ENCODE results near the gene SPATC1L. TPM values are rescaled to one million over a fixed set of nuclear protein-coding genes. Genes with fewer than 3 reads are reported as not detected.

SPATC1L gene
- total and polyA plus RNA-seq, 8 donors, result 5.0 to 17.7 (median 12.8) TPM

DNA sequence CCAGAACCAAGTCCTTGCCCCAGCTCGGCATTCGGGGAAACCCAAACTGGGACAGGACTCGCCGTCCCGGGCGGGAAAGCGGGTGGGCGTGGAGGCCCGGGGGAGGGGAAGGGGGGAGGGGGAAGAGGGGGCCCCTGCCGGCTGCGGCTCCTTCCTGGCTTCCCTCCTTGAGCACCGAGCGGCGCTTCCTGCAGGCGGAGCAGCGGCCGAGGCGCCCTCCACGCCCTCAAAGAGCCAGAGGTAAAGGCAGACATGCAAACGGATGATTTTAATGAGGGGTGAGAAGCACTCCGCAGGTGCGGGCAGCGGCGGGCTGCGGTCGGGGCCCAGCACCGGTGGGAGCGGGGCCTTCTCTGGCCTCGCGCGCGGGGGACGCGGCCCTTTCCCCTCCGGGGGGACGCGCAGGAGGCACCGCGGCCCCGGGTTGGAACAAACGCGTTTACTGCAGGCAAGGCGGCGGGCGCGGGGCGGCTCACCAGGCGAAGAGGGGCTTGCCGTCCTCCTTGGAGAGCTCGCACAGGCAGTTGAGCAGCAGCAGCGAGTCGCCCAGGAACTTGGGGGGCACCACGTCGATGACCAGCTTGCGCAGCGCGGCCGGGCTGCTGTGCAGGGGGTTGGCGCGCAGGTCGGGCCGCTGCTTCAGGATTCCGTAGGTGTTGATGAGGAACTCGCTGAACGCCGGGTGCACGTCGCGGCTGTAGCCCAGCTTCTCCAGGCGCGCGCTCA is 23.2 kb downstream of the SPATC1L start:
- peaks cover 0 to 7% of the 10 kb centered on the region in 2 donors for H3K9me3 ChIP-seq
- peaks cover 0 to 10% of the 10 kb centered on the region in 2 donors for H3K36me3 ChIP-seq
- H3K4me3 ChIP-seq, result no peak overlapping the region
- peak in 1 of 4 donors; percentile 78 for DNase-seq
- no peaks in the 10 kb centered on the region for H3K27me3 ChIP-seq
- no peak for ATAC-seq
- intact Hi-C loops (cut with DNase I), result no loop called here
- no peaks in the 10 kb centered on the region for H3K4me1 ChIP-seq
- H3K27ac ChIP-seq, result no peak overlapping the region
- TF ChIP-seq, protein P1, sequence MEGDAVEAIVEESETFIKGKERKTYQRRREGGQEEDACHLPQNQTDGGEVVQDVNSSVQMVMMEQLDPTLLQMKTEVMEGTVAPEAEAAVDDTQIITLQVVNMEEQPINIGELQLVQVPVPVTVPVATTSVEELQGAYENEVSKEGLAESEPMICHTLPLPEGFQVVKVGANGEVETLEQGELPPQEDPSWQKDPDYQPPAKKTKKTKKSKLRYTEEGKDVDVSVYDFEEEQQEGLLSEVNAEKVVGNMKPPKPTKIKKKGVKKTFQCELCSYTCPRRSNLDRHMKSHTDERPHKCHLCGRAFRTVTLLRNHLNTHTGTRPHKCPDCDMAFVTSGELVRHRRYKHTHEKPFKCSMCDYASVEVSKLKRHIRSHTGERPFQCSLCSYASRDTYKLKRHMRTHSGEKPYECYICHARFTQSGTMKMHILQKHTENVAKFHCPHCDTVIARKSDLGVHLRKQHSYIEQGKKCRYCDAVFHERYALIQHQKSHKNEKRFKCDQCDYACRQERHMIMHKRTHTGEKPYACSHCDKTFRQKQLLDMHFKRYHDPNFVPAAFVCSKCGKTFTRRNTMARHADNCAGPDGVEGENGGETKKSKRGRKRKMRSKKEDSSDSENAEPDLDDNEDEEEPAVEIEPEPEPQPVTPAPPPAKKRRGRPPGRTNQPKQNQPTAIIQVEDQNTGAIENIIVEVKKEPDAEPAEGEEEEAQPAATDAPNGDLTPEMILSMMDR (IDR thresholded peaks at IDR 0.05), result no peak

DNA sequence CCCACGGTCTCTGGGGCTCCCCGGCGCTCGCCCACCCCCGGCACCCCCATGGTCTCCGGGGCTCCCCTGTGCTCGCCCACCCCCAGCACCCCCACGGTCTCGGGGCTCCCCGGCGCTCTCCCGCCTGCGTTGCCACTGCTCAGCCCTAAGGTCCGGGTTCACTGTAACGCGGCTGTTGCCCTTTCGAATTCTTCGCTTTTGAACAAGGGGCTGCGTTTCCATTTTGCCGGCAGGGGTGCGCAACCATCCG is 23.7 kb downstream of the SPATC1L start:
- DNase-seq (peak in 1 of 4 donors; percentile 55), ATAC-seq (no peak)
- Histone ChIP-seq H3K9me3 (peaks cover 0 to 7% of the 10 kb centered on the region in 2 donors), H3K36me3 (peaks cover 0 to 10% of the 10 kb centered on the region in 2 donors), H3K4me1 (no peaks in the 10 kb centered on the region), H3K4me3 (no peak overlapping the region), H3K27ac (no peak overlapping the region), H3K27me3 (no peaks in the 10 kb centered on the region)
- intact Hi-C loops (cut with DNase I), result no loop called here
- TF ChIP-seq, protein P1 (IDR thresholded peaks at IDR 0.05), result no peak

DNA sequence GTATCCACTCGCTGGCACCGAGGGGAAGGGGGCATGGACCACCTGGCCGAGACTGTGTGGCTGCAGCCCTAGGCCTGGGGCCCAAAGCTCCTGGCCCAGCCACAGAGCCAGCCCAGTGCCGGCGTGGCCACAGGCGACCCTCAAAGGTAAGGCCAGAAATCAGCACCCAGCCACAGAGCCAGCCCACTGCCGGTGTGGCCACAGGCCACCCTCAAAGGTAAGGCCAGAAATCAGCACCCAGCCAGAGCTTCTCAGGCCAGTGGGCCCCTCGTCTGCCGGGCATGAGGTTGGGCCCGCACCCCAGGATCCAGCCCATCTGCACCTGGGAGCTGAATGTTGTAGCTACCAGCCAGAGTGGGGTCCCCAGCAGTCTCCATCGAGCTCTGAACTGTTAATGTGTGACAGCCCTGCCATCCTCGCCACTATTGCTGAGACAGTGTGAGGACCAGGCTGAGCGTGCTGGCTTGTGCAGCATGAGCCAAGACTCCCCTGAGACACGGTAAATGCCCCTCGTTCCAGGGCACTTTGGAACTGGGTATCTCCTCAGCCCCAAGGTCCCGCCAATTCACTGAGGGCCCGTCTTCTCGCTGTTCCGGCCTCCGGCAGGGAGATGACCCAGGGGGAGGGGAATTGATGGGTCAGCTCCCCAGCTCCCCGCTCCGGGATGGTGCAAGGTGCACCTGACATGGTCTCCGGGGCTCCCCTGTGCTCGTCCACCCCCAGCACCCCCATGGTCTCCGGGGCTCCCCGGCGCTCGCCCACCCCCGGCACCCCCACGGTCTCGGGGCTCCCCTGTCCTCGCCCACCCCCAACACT is 24.2 kb downstream of the SPATC1L start:
- DNase-seq (peak in 1 of 4 donors; percentile 61), ATAC-seq (no peak)
- TF ChIP-seq, protein P1 (IDR thresholded peaks at IDR 0.05), result no peak
- Histone ChIP-seq H3K4me3 (no peak overlapping the region), H3K36me3 (peaks cover 0 to 10% of the 10 kb centered on the region in 2 donors), H3K27ac (no peak overlapping the region), H3K4me1 (no peaks in the 10 kb centered on the region), H3K9me3 (peaks cover 0 to 7% of the 10 kb centered on the region in 2 donors), H3K27me3 (no peaks in the 10 kb centered on the region)
- intact Hi-C loops (cut with DNase I), result no loop called here

DNA sequence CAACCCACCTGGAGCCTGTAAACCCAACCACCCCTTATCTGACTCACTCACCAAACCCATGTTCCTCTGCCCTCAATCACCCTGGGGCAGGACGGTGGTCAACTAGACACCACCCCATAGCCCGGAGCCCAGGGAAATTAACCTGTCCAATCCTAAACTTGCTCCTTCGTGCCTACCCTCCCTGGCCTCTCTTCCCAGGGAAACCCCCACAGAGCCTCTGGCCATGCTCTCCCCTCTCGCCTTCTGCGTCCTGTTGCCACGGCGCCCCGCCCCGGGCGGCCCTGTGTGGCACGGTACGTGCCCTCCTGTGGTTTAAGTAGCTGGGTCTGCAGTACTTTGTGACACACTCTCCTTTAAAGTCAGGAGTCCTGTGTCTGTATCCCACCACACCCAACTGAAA is 24.9 kb downstream of the SPATC1L start:
- TF ChIP-seq, protein P1 (IDR thresholded peaks at IDR 0.05), result no peak
- no peak overlapping the region for H3K4me3 ChIP-seq
- H3K27me3 ChIP-seq, result no peaks in the 10 kb centered on the region
- peaks cover 0 to 10% of the 10 kb centered on the region in 2 donors for H3K36me3 ChIP-seq
- no peak for ATAC-seq
- intact Hi-C loops (cut with DNase I), result no loop called here
- H3K9me3 ChIP-seq, result peaks cover 0 to 7% of the 10 kb centered on the region in 2 donors
- peak in 1 of 4 donors; percentile 67 for DNase-seq
- H3K4me1 ChIP-seq, result no peaks in the 10 kb centered on the region
- H3K27ac ChIP-seq, result no peak overlapping the region

DNA sequence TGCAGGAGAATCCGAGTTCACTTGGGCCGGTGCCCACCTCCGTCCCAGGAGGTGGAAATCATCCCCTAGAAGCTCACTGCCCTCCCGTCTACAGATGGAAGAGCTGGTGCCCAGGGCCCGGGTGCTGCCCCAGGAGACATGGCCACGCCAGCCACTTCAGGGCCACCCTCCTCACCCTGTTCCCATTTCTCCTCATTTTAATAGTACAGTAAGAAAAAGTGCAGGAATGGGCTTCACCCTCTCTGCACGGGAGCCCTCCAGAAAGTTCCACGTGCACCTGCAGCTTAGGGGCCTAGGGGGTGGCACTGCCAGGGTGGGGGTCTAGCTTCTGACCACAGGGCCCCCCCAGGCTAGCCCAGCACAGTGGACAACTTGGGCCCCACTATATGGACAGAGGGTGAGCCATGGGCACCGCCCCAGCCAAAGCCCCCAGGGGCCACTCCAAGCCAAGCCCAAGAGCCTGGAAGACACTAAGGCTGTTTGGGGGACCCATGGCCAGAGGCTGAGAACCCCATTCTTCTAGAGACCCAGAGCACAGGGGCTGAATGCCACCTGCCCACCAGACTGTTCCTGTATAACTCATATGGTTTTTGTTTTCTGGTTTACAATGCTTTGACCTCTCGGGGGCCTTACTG is 25.5 kb downstream of the SPATC1L start:
- DNase-seq (no peak), ATAC-seq (no peak)
- H3K27me3 ChIP-seq, result no peaks in the 10 kb centered on the region
- H3K4me3 ChIP-seq, result no peak overlapping the region
- H3K36me3 ChIP-seq, result peaks cover 0 to 10% of the 10 kb centered on the region in 2 donors
- intact Hi-C loops (cut with DNase I), result no loop called here
- H3K9me3 ChIP-seq, result peaks cover 0 to 7% of the 10 kb centered on the region in 2 donors
- no peaks in the 10 kb centered on the region for H3K4me1 ChIP-seq
- TF ChIP-seq, protein P1 (IDR thresholded peaks at IDR 0.05), result no peak
- no peak overlapping the region for H3K27ac ChIP-seq
